ENCODE measurements around the gene SNX27.
"Not testable (repeated sequence)": the region's sequence is repeated elsewhere in the genome, so short reads cannot be mapped to it uniquely, and the experiment has no call there.

The SNX27 gene

GRCh38 chr1:151641229-151641628, 29.4 kb downstream of the SNX27 start:
- DNase-seq (ENCODE audit: low spot score): no peak

- DNase-seq (ENCODE audit: low spot score): not testable (repeated sequence)
These were observed 31.2 kb downstream of the SNX27 start for GRCh38 chr1:151643085-151643484.

GRCh38 chr1:151644001-151644400, 32.2 kb downstream of the SNX27 start:
- no peak for DNase-seq (ENCODE audit: low spot score)

- no peak for DNase-seq (ENCODE audit: low spot score)
These were observed 41.5 kb downstream of the SNX27 start for GRCh38 chr1:151653397-151653796.

- no peak for DNase-seq (ENCODE audit: low spot score)
These were observed 43.5 kb downstream of the SNX27 start for GRCh38 chr1:151655371-151655770.

GRCh38 chr1:151661751-151662150, 49.9 kb downstream of the SNX27 start:
- DNase-seq (ENCODE audit: low spot score): no peak

- DNase-seq (ENCODE audit: low spot score): no peak
These were observed 56.2 kb downstream of the SNX27 start for GRCh38 chr1:151668090-151668489.

GRCh38 chr1:151670036-151670675, 58.3 kb downstream of the SNX27 start:
- DNase-seq (ENCODE audit: low spot score): not testable (repeated sequence)

- DNase-seq (ENCODE audit: low spot score): no peak
These were observed 61.6 kb downstream of the SNX27 start for GRCh38 chr1:151673407-151673806.

- no peak for DNase-seq (ENCODE audit: low spot score)
These were observed 68.5 kb downstream of the SNX27 start for GRCh38 chr1:151680391-151680790.

- no peak for DNase-seq (ENCODE audit: low spot score)
These were observed 69.0 kb downstream of the SNX27 start for GRCh38 chr1:151680826-151681225.

- no peak for DNase-seq (ENCODE audit: low spot score)
These were observed 70.1 kb downstream of the SNX27 start for GRCh38 chr1:151681923-151682322.

- DNase-seq (ENCODE audit: low spot score): not testable (repeated sequence)
These were observed 71.1 kb downstream of the SNX27 start for GRCh38 chr1:151682901-151683300.

- no peak for DNase-seq (ENCODE audit: low spot score)
These were observed 72.3 kb downstream of the SNX27 start for GRCh38 chr1:151684128-151684527.

- no peak for DNase-seq (ENCODE audit: low spot score)
These were observed 74.7 kb downstream of the SNX27 start for GRCh38 chr1:151686561-151686960.

GRCh38 chr1:151689494-151689893, 77.6 kb downstream of the SNX27 start:
- DNase-seq (ENCODE audit: low spot score): no peak

- DNase-seq (ENCODE audit: low spot score): no peak
These were observed 80.4 kb downstream of the SNX27 start for GRCh38 chr1:151692226-151692625.

- DNase-seq (ENCODE audit: low spot score): peak; percentile 78
These were observed 81.3 kb downstream of the SNX27 start for GRCh38 chr1:151693057-151693651.

- no peak for DNase-seq (ENCODE audit: low spot score)
These were observed 89.7 kb downstream of the SNX27 start for GRCh38 chr1:151701515-151701914.

GRCh38 chr1:151702936-151703335, 91.1 kb downstream of the SNX27 start:
- DNase-seq (ENCODE audit: low spot score): no peak

- no peak for DNase-seq (ENCODE audit: low spot score)
These were observed 92.0 kb downstream of the SNX27 start for GRCh38 chr1:151703813-151704212.

- no peak for DNase-seq (ENCODE audit: low spot score)
These were observed 92.4 kb downstream of the SNX27 start for GRCh38 chr1:151704246-151704645.

- no peak for DNase-seq (ENCODE audit: low spot score)
These were observed 93.3 kb downstream of the SNX27 start for GRCh38 chr1:151705146-151705545.

Data from cerebellar cortex (tissue), 1 donor.